Ramos (cell line): Measurements from ENCODE around the gene UNC80.

Experiments
- in situ Hi-C: fragments of 300-500 bp; cut with MboI; formaldehyde crosslinking; loops from one replicate; pipeline ENCODE4 v1.14.3; 2022; ENCODE audit warnings: low sequenced_read_pairs; ENCODE audit not compliant: unreplicated experiment

UNC80 gene

GRCh38 chr2:209960676-209961630 is 189.3 kb downstream of the UNC80 start:
- in situ Hi-C loops, result no loop called here

- in situ Hi-C loops, result no loop called here
Observed at GRCh38 chr2:209965723-209966122, 194.1 kb downstream of the UNC80 start.

GRCh38 chr2:209969692-209970091 is 198.1 kb downstream of the UNC80 start:
- in situ Hi-C loops, result no loop called here

GRCh38 chr2:209970271-209970670 is 198.6 kb downstream of the UNC80 start:
- in situ Hi-C loops, result no loop called here

- in situ Hi-C loops, result no loop called here
Observed at GRCh38 chr2:209970711-209971110, 199.1 kb downstream of the UNC80 start.

GRCh38 chr2:209973328-209973727 is 201.7 kb downstream of the UNC80 start:
- in situ Hi-C loops, result no loop called here

- in situ Hi-C loops, result no loop called here
Observed at GRCh38 chr2:209974576-209974975, 202.9 kb downstream of the UNC80 start.

- in situ Hi-C loops, result loop anchor here (5.0 kb wide), 1 partner anchor 220 kb away; no protein-coding TSS in a partner anchor
Observed at GRCh38 chr2:209976698-209977385, 205.2 kb downstream of the UNC80 start.

- in situ Hi-C loops, result loop anchor here (5.0 kb wide), 1 partner anchor 220 kb away; no protein-coding TSS in a partner anchor
Observed at GRCh38 chr2:209977386-209978239, 206.0 kb downstream of the UNC80 start.

- in situ Hi-C loops, result no loop called here
Observed at GRCh38 chr2:209984291-209984690, 212.7 kb downstream of the UNC80 start.

GRCh38 chr2:209985874-209986273 is 214.2 kb downstream of the UNC80 start:
- in situ Hi-C loops, result no loop called here

- in situ Hi-C loops, result no loop called here
Observed at GRCh38 chr2:209986415-209986814, 214.8 kb downstream of the UNC80 start.

- in situ Hi-C loops, result no loop called here
Observed at GRCh38 chr2:209988010-209988409, 216.4 kb downstream of the UNC80 start.

- in situ Hi-C loops, result no loop called here
Observed at GRCh38 chr2:209990838-209991237, 219.2 kb downstream of the UNC80 start.

- in situ Hi-C loops, result no loop called here
Observed at GRCh38 chr2:209993968-209994367, 222.3 kb downstream of the UNC80 start.

- in situ Hi-C loops, result no loop called here
Observed at GRCh38 chr2:209998596-209998995, 227.0 kb downstream of the UNC80 start.

GRCh38 chr2:210000464-210001324 is 229.1 kb downstream of the UNC80 start:
- in situ Hi-C loops, result no loop called here

- in situ Hi-C loops, result no loop called here
Observed at GRCh38 chr2:210002158-210003157, 230.8 kb downstream of the UNC80 start, which contains the start of gene RPE. RPE (plus strand) TSS chr2:210002638; CDS start chr2:210002662, 24 bp downstream.
